Ovary (tissue), 3 donors: ENCODE results near the gene SAYSD1.

Experiments used
- POLR2A ChIP-seq: fragments of 450-650 bp; IDR thresholded peaks from one replicate; pipeline ENCODE4 v1.6.1; 2017; ENCODE audit warnings: antibody characterized with exemption, mild to moderate bottlenecking, moderate library complexity
- TF ChIP-seq, protein P1 (sequence below), 3 donors: fragments of 450-650 bp in 2 of 3; fragments of 200-600 bp in 1 of 3; IDR thresholded peaks; one replicate each; pipeline versions ENCODE4 v1.5.1 to v1.8.0; 2016 to 2022; ENCODE audit warnings: antibody characterized with exemption in 3 of 3, mild to moderate bottlenecking in 1 of 3
- donor health status: DM: no; HTN: no; CAD: no.

GRCh38 chr6:39102821-39103136, 12.2 kb downstream of the SAYSD1 start:
- TF ChIP-seq, protein P1, sequence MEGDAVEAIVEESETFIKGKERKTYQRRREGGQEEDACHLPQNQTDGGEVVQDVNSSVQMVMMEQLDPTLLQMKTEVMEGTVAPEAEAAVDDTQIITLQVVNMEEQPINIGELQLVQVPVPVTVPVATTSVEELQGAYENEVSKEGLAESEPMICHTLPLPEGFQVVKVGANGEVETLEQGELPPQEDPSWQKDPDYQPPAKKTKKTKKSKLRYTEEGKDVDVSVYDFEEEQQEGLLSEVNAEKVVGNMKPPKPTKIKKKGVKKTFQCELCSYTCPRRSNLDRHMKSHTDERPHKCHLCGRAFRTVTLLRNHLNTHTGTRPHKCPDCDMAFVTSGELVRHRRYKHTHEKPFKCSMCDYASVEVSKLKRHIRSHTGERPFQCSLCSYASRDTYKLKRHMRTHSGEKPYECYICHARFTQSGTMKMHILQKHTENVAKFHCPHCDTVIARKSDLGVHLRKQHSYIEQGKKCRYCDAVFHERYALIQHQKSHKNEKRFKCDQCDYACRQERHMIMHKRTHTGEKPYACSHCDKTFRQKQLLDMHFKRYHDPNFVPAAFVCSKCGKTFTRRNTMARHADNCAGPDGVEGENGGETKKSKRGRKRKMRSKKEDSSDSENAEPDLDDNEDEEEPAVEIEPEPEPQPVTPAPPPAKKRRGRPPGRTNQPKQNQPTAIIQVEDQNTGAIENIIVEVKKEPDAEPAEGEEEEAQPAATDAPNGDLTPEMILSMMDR (IDR thresholded peaks at IDR 0.05) = no peak
- no peak for TF ChIP-seq POLR2A
